ENCODE results near the gene UPP2. TPM values are rescaled to one million over a fixed set of nuclear protein-coding genes. Genes with fewer than 3 reads are reported as not detected.

UPP2 gene
- total and polyA plus RNA-seq, 2 of the 8 experiments (the other 6 are each of a cell fraction or from before 2014, with no cell fraction given) = not detected

- no peak overlapping the region for H3K56ac ChIP-seq (replicated peaks; ENCODE audit: insufficient read length, low read depth, low read length)
- 96% methylated on average over 3 of the region's 3 CpGs; no CpG with 5 or more reads in 1 of the 2 experiments for WGBS, 2 experiments (ENCODE audit: extremely low coverage in 1 of 2, insufficient coverage in 1 of 2, insufficient read length in 1 of 2, insufficient replicate concordance in 2 of 2, low coverage in 1 of 2, low lambda C conversion rate in 2 of 2, missing lambda C conversion rate in 1 of 2)
- no peaks in the 10 kb centered on the region for H4K20me1 ChIP-seq (replicated peaks in 1 of 2; ENCODE audit: control insufficient read depth in 1 of 2, insufficient read depth in 2 of 2, low read length in 2 of 2)
- no peaks in the 10 kb centered on the region for H3K27me3 ChIP-seq (replicated peaks in 1 of 4; ENCODE audit: control insufficient read depth in 3 of 4, extremely low read depth in 1 of 4, insufficient read depth in 3 of 4, low read length in 3 of 4)
- H3K4me1 ChIP-seq (replicated peaks in 1 of 4; ENCODE audit: control insufficient read depth in 3 of 4, insufficient read depth in 4 of 4, low read length in 3 of 4) = no peaks in the 10 kb centered on the region
- no peak overlapping the region for H3K23ac ChIP-seq (ENCODE audit: insufficient read length)
- H2BK15ac ChIP-seq (ENCODE audit: low read length) = no peak overlapping the region
- no peak overlapping the region for H2AFZ ChIP-seq (ENCODE audit: low read length)
- no peak overlapping the region for H3K27ac ChIP-seq (ENCODE audit: low read depth, low read length)
- H3K79me2 ChIP-seq (ENCODE audit: control insufficient read depth in 1 of 2, insufficient read depth in 2 of 2, low read length in 2 of 2) = no peaks in the 10 kb centered on the region
- H3K18ac ChIP-seq (ENCODE audit: extremely low read depth, low read length) = no peak overlapping the region
- DNase-seq (ENCODE audit: low read depth in 1 of 2, low spot score in 2 of 2) = no peak
- H3K4me3 ChIP-seq (ENCODE audit: extremely low read depth in 1 of 4, insufficient read depth in 2 of 4, low read depth in 3 of 4, low read length in 4 of 4) = no peak overlapping the region
- no peak overlapping the region for H4K8ac ChIP-seq (ENCODE audit: extremely low read depth, insufficient read depth, low read length)
- no peaks in the 10 kb centered on the region for H3K79me1 ChIP-seq (ENCODE audit: low read depth, low read length)
- H4K5ac ChIP-seq (ENCODE audit: insufficient read length, low read depth, low read length) = no peak overlapping the region
- H2BK12ac ChIP-seq (ENCODE audit: low read depth, low read length) = no peak overlapping the region
- H2BK20ac ChIP-seq (ENCODE audit: low read length) = no peak overlapping the region
- FAIRE-seq = no peak
- no peak overlapping the region for H2BK120ac ChIP-seq (replicated peaks; ENCODE audit: low read depth, low read length)
- H3K36me3 ChIP-seq (ENCODE audit: control insufficient read depth in 2 of 4, insufficient read depth in 4 of 4, low read length in 3 of 4) = no peaks in the 10 kb centered on the region; a peak in 1 of 8 replicates
- no peak overlapping the region for H3K14ac ChIP-seq (ENCODE audit: insufficient read length)
- no peak overlapping the region for H2AK5ac ChIP-seq (ENCODE audit: low read depth, low read length)
- no peak overlapping the region for H3K4me2 ChIP-seq (ENCODE audit: insufficient read depth in 1 of 2, low read depth in 2 of 2, low read length in 2 of 2)
- H4K91ac ChIP-seq (replicated peaks; ENCODE audit: insufficient read length, low read length) = no peak overlapping the region
- H3K23me2 ChIP-seq (ENCODE audit: low read depth, low read length) = no peaks in the 10 kb centered on the region
- no peak for TF ChIP-seq RAD21 (IDR thresholded peaks at IDR 0.05 in 1 of 2, conservative IDR thresholded peaks at IDR 0.05 in 1 of 2; ENCODE audit: low read depth in 2 of 2, low read length in 2 of 2)
- no peak for TF ChIP-seq SIN3A (conservative IDR thresholded peaks at IDR 0.05 in 1 of 2, IDR thresholded peaks at IDR 0.05 in 1 of 2; ENCODE audit: low read depth in 1 of 2, low read length in 2 of 2)
- no peak for TF ChIP-seq CHD2 (IDR thresholded peaks at IDR 0.05; ENCODE audit: low read length)
- no peak for TF ChIP-seq PHF8 (conservative IDR thresholded peaks at IDR 0.05; ENCODE audit: low read depth, low read length)
- TF ChIP-seq SP4 (IDR thresholded peaks at IDR 0.05; ENCODE audit: low read length) = no peak
- no peak for TF ChIP-seq CEBPB (IDR thresholded peaks at IDR 0.05; ENCODE audit: low read depth, low read length)
- no peak for TF ChIP-seq SP2 (IDR thresholded peaks at IDR 0.05; ENCODE audit: low read length)
- no peak for TF ChIP-seq E2F6 (IDR thresholded peaks at IDR 0.05)
- TF ChIP-seq POLR2AphosphoS5 (IDR thresholded peaks at IDR 0.05; ENCODE audit: low read depth, low read length) = no peak
- TF ChIP-seq ASH2L (IDR thresholded peaks at IDR 0.05; ENCODE audit: low read length) = no peak
- no peak for TF ChIP-seq RFX5 (IDR thresholded peaks at IDR 0.05; ENCODE audit: borderline replicate concordance, low read depth, low read length)
- no peak for TF ChIP-seq CTBP2 (IDR thresholded peaks at IDR 0.05; ENCODE audit: borderline replicate concordance, insufficient read depth, insufficient read length, low read length)
- POLR2A ChIA-PET (ENCODE audit: partially characterized antibody) = no interaction called here
- CTCF ChIA-PET (ENCODE audit: partially characterized antibody) = no interaction called here
- H3K9me3 ChIP-seq (ENCODE audit: insufficient read depth in 2 of 2, low read depth in 1 of 2, low read length in 1 of 2) = no peaks in the 10 kb centered on the region
- H2BK5ac ChIP-seq (ENCODE audit: low read depth, low read length) = no peak overlapping the region
- H3K9ac ChIP-seq (replicated peaks in 1 of 4; ENCODE audit: extremely low read depth in 1 of 4, low read depth in 3 of 4, low read length in 3 of 4) = no peak overlapping the region
- H3K4ac ChIP-seq (replicated peaks; ENCODE audit: insufficient read length, low read depth, low read length) = no peak overlapping the region
These were observed 40.5 kb downstream of the UPP2 start for GRCh38 chr2:158142165-158142564.
